Right lobe of liver (tissue), 6 donors: ENCODE data around the gene ITFG2. TPM values are rescaled to one million over a fixed set of nuclear protein-coding genes. Genes with fewer than 3 reads are reported as not detected.

Experiments
- ATAC-seq, 4 donors: fragments of 200-7000 bp; cut with Tn5 transposase; one replicate each; pipeline ENCODE4 v1.9.1; 2020; ENCODE audit warnings: mild to moderate bottlenecking in 4 of 4, moderate library complexity in 4 of 4
- DNase-seq, 3 donors: peaks; one replicate each; pipeline ENCODE4 v3.0.0-alpha.2; 2020
- H3K27ac ChIP-seq, 3 donors: fragments of 200-600 bp; one replicate each; pipeline ENCODE4 v1.8.0; 2022
- H3K27me3 ChIP-seq, 2 donors: fragments of 200-600 bp; one replicate each; pipeline ENCODE4 v1.8.0; 2022
- H3K36me3 ChIP-seq, 4 donors: fragments of 200-600 bp; sonication (generic) in 1 of 4; one replicate each; pipeline versions ENCODE4 v1.5.1 to v1.8.0; 2017 to 2022; ENCODE audit warnings: control low read depth in 1 of 4
- H3K4me1 ChIP-seq, 4 donors: fragments of 200-600 bp; sonication (generic) in 1 of 4; one replicate each; pipeline versions ENCODE4 v1.5.1 to v1.8.0; 2017 to 2022; ENCODE audit warnings: control low read depth in 1 of 4
- H3K4me3 ChIP-seq, 3 donors: fragments of 200-600 bp; one replicate each; pipeline ENCODE4 v1.8.0; 2022
- H3K9me3 ChIP-seq, 4 donors: fragments of 200-600 bp; sonication (generic) in 1 of 4; one replicate each; pipeline versions ENCODE4 v1.5.1 to v1.8.0; 2017 to 2022; ENCODE audit warnings: control low read depth in 1 of 4
- POLR2A ChIP-seq: fragments of 450-650 bp; IDR thresholded peaks from one replicate; pipeline ENCODE4 v1.6.1; 2017; ENCODE audit warnings: antibody characterized with exemption, mild to moderate bottlenecking
- WGBS: methylation state at CpG from one replicate; pipeline ENCODE4 v1.1.6; 2018; ENCODE audit warnings: low coverage, low lambda C conversion rate; ENCODE audit not compliant: insufficient coverage; ENCODE audit errors: missing lambda C conversion rate; 5-methylcytosine and 5-hydroxymethylcytosine counted together
- intact Hi-C, 2 donors: fragments of 100-400 bp; cut with DNase I; formaldehyde crosslinking; loops; one replicate each; pipeline versions ENCODE4 v1.11.2 to v1.14.1; 2022
- total RNA-seq, 6 experiments: library from RNA; depleted of rRNA in 2 of 6; stranded (reverse); fragments of >200 nt in 2 of 6; fragmentation: NEBNext Ultra II Directional in 3 of 6; extraction: Animal tissue kit (Norgen Biotek cat#: 25700) in 3 of 6; gene quantifications; one replicate each; pipeline versions ENCODE4 v1.1.0 to v1.2.4, GENCODE V29; 2016 to 2023
- TF ChIP-seq, protein P1 (sequence below), 4 donors: fragments of 200-600 bp in 3 of 4; fragments of 450-650 bp in 1 of 4; IDR thresholded peaks; one replicate each; pipeline versions ENCODE4 v1.5.1 to v1.8.0; 2016 to 2022; ENCODE audit warnings: antibody characterized with exemption in 4 of 4, mild to moderate bottlenecking in 2 of 4
- donor health status: DM: no; HTN: yes; CAD: no.
- donor health status: DM: no; HTN: no; CAD: no.
- donor health status: DM: no; HTN: no; CAD: no.
- donor health status: DM: no; HTN: yes; CAD: no.
- donor health status: DM: no; HTN: yes; CAD: no.

The ITFG2 gene
- total RNA-seq, 6 experiments from 2014 or later: 11.3 to 20.5 (median 14.4) TPM

DNA sequence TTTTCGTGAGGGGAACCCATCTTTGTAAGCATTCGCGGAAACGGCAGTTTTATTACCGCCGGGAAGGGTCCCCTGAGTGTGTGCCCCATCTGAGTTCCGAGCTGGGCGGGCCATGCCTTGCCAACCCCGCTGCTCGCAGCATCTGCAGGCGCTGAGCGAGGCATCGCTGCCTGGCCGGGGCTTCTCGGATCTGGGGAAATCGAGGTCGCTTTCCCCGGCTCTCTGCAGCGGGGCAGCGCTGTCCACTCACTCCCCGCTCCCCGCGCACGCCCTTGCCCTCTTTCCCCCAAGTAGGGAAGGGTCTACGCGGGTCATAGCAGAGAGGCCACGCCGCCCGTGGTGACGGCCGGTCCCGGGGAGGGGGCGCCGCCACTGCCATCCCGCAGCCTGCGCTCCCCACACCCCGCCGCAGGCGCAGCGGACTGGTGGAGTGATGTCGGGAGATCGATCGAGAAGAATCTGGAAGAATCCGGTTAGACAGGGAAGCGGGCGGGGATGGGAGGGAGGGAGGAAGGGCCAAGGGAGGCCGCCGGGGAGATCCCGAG is 18.2 kb upstream of the ITFG2 start:
- peak; percentile 52 to 70 (median 61) for ATAC-seq
- no peak for DNase-seq
- Histone ChIP-seq H3K27ac (peak overlapping the region; percentile 86 to 97 (median 89)), H3K4me1 (peaks cover 0 to 25% (median 8%) of the 10 kb centered on the region in 4 donors), H3K4me3 (peak overlapping the region; percentile 59 to 69 (median 64)), H3K9me3 (no peaks in the 10 kb centered on the region), H3K27me3 (no peaks in the 10 kb centered on the region), H3K36me3 (peaks cover under 1 to 26% (median 13%) of the 10 kb centered on the region in 4 donors)
- intact Hi-C loops: no loop called here
- WGBS: 22% methylated on average over 20 of the region's 49 CpGs
- TF ChIP-seq, protein P1, sequence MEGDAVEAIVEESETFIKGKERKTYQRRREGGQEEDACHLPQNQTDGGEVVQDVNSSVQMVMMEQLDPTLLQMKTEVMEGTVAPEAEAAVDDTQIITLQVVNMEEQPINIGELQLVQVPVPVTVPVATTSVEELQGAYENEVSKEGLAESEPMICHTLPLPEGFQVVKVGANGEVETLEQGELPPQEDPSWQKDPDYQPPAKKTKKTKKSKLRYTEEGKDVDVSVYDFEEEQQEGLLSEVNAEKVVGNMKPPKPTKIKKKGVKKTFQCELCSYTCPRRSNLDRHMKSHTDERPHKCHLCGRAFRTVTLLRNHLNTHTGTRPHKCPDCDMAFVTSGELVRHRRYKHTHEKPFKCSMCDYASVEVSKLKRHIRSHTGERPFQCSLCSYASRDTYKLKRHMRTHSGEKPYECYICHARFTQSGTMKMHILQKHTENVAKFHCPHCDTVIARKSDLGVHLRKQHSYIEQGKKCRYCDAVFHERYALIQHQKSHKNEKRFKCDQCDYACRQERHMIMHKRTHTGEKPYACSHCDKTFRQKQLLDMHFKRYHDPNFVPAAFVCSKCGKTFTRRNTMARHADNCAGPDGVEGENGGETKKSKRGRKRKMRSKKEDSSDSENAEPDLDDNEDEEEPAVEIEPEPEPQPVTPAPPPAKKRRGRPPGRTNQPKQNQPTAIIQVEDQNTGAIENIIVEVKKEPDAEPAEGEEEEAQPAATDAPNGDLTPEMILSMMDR (IDR thresholded peaks at IDR 0.05): no peak
- TF ChIP-seq POLR2A: no peak

DNA sequence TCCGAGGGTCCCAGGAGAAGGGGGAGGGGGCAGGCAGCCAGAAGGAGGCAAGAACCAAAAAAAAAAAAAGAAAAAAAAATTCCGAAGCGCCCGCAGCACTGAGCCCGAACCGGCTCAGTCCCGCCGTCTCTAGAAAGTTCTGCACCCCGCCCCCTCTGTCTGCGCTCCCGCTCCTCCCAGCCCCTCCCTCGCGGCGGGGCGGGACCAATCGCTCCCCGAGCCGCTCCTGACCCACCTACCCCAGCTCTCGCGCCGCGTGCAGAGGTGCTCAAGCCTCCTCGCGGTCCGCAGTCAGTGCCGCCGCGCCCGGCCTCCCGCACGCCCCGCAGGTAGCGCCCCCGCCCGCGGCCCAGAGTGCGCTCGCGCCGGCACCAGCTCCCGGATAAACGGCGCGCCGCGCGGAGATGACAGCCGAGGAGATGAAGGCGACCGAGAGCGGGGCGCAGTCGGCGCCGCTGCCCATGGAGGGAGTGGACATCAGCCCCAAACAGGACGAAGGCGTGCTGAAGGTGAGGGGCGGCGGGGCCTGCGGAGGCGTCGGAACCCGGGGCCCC is 17.7 kb upstream of the ITFG2 start, which contains the start of gene FKBP4:
Gene FKBP4 (plus strand): TSS at position 235 of the 554 bp plus-strand sequence. CDS start 170 bp downstream, at position 405.
- intact Hi-C loops: no loop called here

DNA sequence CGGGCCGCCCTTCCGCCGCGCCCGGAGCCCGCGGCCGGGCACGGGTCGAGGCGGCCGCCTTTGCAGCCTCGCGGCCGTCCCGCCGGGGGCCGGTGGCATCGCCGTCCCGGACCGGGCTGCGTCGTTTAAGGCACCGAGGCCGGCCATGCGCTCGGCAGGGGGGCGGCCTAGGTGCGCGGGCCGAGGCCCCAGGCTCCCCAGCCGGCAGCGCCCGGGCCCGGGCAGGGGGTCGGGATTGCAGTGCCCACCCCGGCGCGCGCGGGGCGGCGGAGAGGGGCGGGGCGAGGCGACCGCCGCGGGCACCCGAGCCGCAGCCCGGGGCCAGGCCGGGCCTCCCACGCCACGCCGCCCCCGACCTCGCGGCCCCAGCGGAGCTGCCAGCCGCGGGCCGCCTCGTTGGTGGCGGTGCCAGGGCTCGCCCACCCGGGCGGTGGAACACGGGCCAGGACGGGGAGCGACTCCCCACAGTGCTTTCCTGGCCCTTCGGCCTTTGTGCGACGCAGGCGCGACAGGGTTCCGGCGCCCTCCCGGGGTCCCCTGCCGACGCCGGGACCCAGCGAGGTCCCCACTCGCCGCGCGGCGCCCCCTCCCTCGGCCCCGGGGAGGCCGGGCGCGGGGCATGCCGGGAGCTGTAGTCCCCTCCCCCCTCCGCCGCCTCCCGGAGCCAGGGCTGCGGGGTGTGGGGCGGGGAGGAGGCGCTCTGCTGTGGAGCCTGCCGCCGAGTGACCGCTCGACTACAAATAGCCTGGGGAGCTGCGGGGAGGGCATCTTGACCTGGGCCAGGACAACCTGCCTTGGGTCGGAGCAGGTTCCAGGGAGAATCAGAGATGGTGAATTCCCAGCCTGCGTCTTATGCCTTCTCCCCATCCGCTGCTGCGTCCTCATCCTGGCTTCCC is 16.9 kb upstream of the ITFG2 start:
- peak; percentile 86 to 89 (median 89) for DNase-seq
- intact Hi-C loops: no loop called here
- TF ChIP-seq, protein P1 (IDR thresholded peaks at IDR 0.05): no peak
- TF ChIP-seq POLR2A: peak; percentile 35
- no peaks in the 10 kb centered on the region for H3K27me3 ChIP-seq
- H3K4me3 ChIP-seq: peak overlapping the region; percentile 59 to 69 (median 64)
- peak overlapping the region; percentile 86 to 97 (median 89) for H3K27ac ChIP-seq
- peaks cover 7 to 39% (median 22%) of the 10 kb centered on the region in 4 donors for H3K36me3 ChIP-seq
- H3K4me1 ChIP-seq: peaks cover 0 to 25% (median 8%) of the 10 kb centered on the region in 4 donors
- H3K9me3 ChIP-seq: no peaks in the 10 kb centered on the region
- ATAC-seq: peak; percentile 80 to 84 (median 81)
- 0% methylated on average over 4 of the region's 111 CpGs for WGBS

More for the DNA sequence above, 17.7 kb upstream of the ITFG2 start, which contains the start of gene FKBP4:
- H3K27ac ChIP-seq: peak within 1 kb of the TSS; percentile 86 to 97 (median 89)
- WGBS: under 1% methylated on average over 34 of the region's 63 CpGs
- peaks cover 0 to 25% (median 8%) of the 10 kb centered on the region in 4 donors for H3K4me1 ChIP-seq
- H3K27me3 ChIP-seq: no peaks in the 10 kb centered on the region
- ATAC-seq: peak; percentile 93 to 96 (median 94)
- peak within 1 kb of the TSS; percentile 59 to 69 (median 64) for H3K4me3 ChIP-seq
- H3K9me3 ChIP-seq: no peaks in the 10 kb centered on the region
- DNase-seq: peak; percentile 97 to 98 (median 98)
- H3K36me3 ChIP-seq: peaks cover 4 to 32% (median 17%) of the 10 kb centered on the region in 4 donors
- peak; percentile 93 for TF ChIP-seq POLR2A
- TF ChIP-seq, protein P1 (IDR thresholded peaks at IDR 0.05): no peak

DNA sequence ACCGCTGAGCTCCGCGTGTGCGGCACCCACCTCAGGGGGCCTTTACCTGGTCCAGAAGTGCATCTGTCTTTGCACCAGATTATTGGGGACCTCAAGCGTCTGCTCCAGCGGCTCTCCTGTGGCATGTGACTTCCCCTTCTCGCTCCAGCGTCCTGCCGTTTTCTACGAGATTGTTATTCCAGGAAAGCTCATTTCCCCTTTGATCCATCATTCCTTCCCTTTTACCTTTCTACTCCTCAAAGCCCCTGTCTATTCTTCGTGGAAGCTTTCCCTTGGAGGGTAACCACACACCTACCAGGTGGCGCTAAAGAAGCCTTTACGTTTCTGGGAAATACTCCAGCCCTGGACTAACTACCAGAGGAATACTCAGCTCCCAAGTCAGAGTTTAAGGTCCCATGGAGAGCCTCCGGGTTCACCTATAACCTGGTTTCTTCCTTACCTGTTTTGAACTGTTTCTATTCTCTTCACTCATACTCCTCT is 16.2 kb upstream of the ITFG2 start:
- Histone ChIP-seq H3K4me3 (peak overlapping the region; percentile 59 to 69 (median 64)), H3K27ac (peak overlapping the region; percentile 81 to 97 (median 89)), H3K9me3 (no peaks in the 10 kb centered on the region), H3K4me1 (peaks cover 0 to 25% (median 8%) of the 10 kb centered on the region in 4 donors), H3K36me3 (peaks cover 7 to 46% (median 25%) of the 10 kb centered on the region in 4 donors), H3K27me3 (no peaks in the 10 kb centered on the region)
- intact Hi-C loops: no loop called here
- WGBS: 0% methylated on average over 11 of the region's 14 CpGs
- DNase-seq (no peak), ATAC-seq (peak in 2 of 4 donors; percentile 5 to 20)
- no peak for TF ChIP-seq POLR2A
- TF ChIP-seq, protein P1 (IDR thresholded peaks at IDR 0.05): peak in 1 of 4 donors; percentile 6
